Transverse colon (tissue), 4 donors: ENCODE results near the gene ATF4. TPM values are rescaled to one million over a fixed set of nuclear protein-coding genes. Genes with fewer than 3 reads are reported as not detected.

ENCODE experiments used
- total RNA-seq, 4 donors: library from RNA; depleted of rRNA; stranded (reverse); fragments of >200 nt; gene quantifications; one replicate each; pipeline ENCODE4 v1.1.0, GENCODE V29; 2016

Gene ATF4
- total RNA-seq, 4 donors from 2014 or later = 262 to 566 (median 339) TPM

Other genes with a start within 250 kb of the ATF4 start
- gene RPL3, start 200.9 kb upstream of the ATF4 start, total RNA-seq = 1,000 to 10,000 TPM in 3 of 4 donors, 100 to 1,000 TPM in 1; 909 to 2,069 (median 1,420) TPM
- gene SYNGR1, start 170.6 kb upstream of the ATF4 start, total RNA-seq = 10 to 100 TPM in 1 of 4 donors, 1 to 10 TPM in 3; 6.7 to 10.5 (median 8.0) TPM
- 10 to 100 TPM; 14.3 to 56.5 (median 24.7) TPM for gene TAB1, start 120.8 kb upstream of the ATF4 start, total RNA-seq
- 10 to 100 TPM in 1 of 4 donors, 1 to 10 TPM in 3; 1.2 to 10.1 (median 5.2) TPM for gene MGAT3, start 63.5 kb upstream of the ATF4 start, total RNA-seq
- gene MIEF1, start 18.3 kb upstream of the ATF4 start, total RNA-seq = 10 to 100 TPM; 11.5 to 31.0 (median 25.6) TPM
- gene RPS19BP1, start 12.2 kb downstream of the ATF4 start, total RNA-seq = 100 to 1,000 TPM in 2 of 4 donors, 10 to 100 TPM in 2; 20.5 to 153 (median 97.8) TPM
- 1 to 10 TPM in 2 of 4 donors, under 1 TPM in 2; 0.14 to 1.1 (median 0.66) TPM for gene CACNA1I, start 50.2 kb downstream of the ATF4 start, total RNA-seq